NT2/D1 (cell line): Measurements from ENCODE around the gene ELMOD1.

Experiments
- SUZ12 ChIP-seq: IDR thresholded peaks from 2 replicates; pipeline ENCODE4 v1.6.1; 2011; ENCODE audit not compliant: insufficient read length, insufficient read depth; ENCODE audit errors: extremely low read depth
- YY1 ChIP-seq: IDR thresholded peaks from 2 replicates; pipeline ENCODE4 v1.6.1; 2011; ENCODE audit not compliant: insufficient read length, insufficient read depth
- ZNF274 ChIP-seq: IDR thresholded peaks from 2 replicates; pipeline ENCODE4 v1.6.1; 2011; ENCODE audit warnings: mild to moderate bottlenecking, low read depth, low read length

DNA sequence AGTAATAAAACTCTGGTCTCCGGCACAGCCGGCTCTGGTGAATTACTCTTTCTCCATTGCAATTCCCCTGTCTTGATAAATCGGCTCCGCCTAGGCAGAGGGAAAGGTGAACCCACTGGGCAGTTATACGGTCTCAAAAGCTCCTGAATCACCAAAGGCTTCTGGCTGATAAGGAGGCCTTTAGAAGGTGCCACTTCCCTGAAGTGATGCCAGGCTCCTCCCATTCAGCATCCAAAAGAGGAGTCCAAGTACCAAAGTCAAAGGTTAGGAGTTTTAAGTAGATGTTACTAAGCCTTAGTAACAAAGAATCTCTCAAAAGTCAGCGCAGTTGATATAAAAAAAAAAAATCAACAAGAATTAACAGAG is 13.6 kb upstream of the ELMOD1 start:
- TF ChIP-seq ZNF274, result no peak
- no peak for TF ChIP-seq SUZ12
- TF ChIP-seq YY1, result no peak
